ENCODE measurements around the gene PGAP6.

DNA sequence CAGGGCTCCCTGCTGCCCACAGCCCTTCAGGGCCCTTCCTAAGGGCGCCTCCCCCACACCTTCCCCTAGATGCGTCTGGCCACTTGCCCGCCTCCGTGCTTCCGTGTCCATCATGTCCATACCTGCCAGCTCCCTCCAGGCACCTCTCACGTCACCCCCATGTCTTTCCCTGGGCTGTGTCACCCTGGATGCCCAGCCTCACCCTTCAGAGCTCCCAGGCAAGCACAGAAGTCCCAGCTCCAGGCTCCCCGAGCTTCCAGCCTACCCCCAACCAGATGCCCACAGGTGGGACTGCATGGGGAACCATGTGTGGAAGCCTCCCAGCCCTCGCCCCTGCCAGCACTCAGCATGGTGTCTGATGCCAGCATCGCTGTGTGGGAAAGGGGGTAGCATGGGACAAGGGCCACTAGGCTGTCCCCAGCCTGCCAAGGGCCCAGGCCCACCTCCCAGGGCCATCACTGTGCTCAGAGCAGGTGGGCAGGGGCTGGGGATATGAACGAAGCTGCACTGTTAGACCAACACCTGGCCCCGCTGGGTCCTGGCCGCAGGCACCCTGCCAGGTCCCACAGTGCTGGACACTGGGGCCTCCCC is 27.4 kb downstream of the PGAP6 start:
- TF ChIP-seq POLR2AphosphoS5 (IDR thresholded peaks at IDR 0.05; ENCODE audit: low read depth, low read length), result no peak
- TF ChIP-seq, protein P1, sequence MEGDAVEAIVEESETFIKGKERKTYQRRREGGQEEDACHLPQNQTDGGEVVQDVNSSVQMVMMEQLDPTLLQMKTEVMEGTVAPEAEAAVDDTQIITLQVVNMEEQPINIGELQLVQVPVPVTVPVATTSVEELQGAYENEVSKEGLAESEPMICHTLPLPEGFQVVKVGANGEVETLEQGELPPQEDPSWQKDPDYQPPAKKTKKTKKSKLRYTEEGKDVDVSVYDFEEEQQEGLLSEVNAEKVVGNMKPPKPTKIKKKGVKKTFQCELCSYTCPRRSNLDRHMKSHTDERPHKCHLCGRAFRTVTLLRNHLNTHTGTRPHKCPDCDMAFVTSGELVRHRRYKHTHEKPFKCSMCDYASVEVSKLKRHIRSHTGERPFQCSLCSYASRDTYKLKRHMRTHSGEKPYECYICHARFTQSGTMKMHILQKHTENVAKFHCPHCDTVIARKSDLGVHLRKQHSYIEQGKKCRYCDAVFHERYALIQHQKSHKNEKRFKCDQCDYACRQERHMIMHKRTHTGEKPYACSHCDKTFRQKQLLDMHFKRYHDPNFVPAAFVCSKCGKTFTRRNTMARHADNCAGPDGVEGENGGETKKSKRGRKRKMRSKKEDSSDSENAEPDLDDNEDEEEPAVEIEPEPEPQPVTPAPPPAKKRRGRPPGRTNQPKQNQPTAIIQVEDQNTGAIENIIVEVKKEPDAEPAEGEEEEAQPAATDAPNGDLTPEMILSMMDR (IDR thresholded peaks at IDR 0.05), result no peak
- TF ChIP-seq SIN3A (IDR thresholded peaks at IDR 0.05; ENCODE audit: borderline replicate concordance, insufficient read depth, low read depth, low read length), result no peak
- TF ChIP-seq TCF7L2 (IDR thresholded peaks at IDR 0.05; ENCODE audit: low read depth, low read length), result no peak
